T1000 (cell line): ENCODE data around the gene MED31.
"Not testable (repeated sequence)": the region's sequence is repeated elsewhere in the genome, so short reads cannot be mapped to it uniquely, and the experiment has no call there.

Experiments
- DNase-seq: peaks from one replicate; lab custom pipeline; 2025; ENCODE audit warnings: mixed read lengths; lab: John Stamatoyannopoulos, UW

MED31 gene

DNA sequence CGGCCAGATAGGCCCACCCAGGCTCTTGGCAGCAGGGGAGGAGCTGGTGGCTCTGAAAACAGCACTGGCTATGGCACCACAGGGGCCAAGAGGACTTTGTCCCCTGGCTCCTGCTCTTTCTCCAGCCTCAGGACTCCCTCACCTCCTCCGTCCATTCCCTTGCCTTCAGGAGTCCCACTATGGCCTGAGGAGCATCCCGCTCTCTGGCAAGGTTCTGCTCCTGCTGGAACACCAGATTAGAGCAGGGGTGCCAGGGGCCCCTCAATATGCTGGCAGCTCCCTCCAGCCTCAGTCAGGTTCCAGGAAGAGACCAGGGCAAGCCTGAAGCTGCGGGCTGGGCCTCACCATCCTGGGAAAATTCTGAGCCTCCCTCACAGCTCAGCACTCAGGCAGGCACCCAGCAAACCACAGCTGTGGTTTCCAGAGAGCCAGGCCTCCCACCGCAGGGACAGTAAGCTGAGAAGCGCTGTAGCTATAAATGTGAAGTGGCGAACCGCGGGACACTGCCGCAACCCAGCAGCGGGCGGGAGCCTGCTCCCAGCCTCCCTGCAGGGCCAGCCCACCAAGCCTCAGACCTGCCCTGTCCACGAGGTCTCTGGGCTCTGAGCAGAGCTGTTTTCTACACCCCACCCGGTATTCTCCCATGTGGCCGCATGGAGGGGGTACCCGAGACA, 25.9 kb upstream of the MED31 start:
- no peak for DNase-seq

DNA sequence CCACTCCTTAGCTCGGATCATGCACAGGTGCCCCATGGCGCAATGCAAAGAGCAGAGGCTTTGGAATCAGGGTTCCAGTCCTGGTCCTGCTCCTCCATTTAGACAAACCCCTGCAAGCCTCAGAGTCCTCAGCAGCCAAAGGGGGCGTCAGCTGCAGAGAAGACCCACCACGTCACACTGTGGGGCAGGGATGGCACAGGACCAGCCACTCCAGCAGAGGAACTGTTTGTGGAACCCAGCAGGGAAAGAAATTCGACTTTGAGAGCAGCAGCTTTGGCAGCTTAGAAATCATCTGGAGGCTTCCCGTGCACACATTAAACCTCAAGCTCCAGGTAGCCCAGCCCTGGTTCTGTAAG, 25.4 kb upstream of the MED31 start:
- no peak for DNase-seq

DNA sequence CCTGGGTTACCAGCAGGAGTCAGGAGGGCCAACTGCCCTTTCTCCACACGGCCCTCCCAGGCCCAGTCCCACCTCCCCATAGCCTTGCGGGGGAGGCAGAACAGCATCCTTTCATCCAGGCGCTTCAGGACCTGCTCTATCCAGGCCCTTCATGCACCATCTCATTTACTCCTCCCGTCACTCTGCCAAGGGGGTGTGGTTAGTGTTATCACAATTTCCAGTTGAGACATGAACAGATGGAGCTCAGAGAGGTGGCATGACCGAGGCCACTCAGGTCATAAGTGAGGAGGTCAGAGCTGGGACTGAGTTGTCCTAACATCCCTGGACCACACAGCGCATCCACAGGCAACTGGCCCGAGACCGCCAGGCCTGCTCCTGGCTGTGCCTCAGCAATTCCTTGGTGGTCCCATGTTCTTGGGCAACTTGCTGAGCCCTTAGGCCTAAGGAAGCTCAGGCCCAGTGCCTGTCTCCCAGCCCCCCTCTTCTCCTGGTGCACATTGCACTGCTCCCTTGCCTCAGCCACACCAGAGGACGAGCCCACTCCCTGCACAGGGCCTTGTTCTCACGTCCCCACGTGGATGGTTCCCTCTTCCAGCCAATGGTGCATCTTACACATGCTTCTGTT, 23.9 kb upstream of the MED31 start:
- DNase-seq = no peak

DNA sequence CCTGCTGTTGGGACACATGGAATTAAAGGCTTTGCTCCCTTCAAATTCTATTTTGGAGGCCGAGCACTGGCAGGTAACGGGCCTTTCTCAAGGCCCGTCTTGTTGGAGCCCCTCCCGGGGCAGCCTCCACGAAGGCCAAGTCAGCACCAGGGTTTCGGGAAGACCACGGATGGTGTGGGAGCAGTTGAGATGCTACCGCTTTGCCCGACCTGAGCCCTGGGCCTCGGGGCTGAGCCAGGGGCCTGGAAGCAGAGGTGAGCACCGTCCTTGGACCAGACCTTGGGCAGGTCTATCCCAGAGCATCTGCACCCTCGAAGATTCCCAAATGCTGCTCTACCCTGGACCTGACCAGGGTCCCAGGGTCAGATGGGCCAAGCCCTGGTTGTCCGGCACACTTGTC, 23.2 kb upstream of the MED31 start:
- DNase-seq = no peak

DNA sequence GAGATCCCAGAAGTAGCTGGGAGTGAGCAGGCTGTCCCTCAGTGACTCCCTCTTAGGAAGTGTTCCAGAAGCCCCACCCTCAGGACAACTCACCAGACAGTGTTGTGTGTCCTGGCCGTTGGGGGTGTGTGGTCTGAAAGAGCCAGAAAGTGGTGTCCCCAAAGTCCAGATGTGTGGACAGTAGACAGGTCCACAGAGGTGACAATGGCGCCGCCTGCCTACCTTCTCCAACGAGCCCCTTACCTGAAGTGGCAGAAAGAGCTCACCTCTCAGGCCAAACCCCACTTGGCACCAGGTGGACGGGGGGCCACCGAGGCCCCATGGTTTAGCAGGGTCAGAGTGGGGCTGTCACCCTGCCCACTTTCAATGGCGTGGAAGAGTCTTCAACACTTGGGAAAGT, 20.0 kb upstream of the MED31 start:
- DNase-seq = no peak

DNA sequence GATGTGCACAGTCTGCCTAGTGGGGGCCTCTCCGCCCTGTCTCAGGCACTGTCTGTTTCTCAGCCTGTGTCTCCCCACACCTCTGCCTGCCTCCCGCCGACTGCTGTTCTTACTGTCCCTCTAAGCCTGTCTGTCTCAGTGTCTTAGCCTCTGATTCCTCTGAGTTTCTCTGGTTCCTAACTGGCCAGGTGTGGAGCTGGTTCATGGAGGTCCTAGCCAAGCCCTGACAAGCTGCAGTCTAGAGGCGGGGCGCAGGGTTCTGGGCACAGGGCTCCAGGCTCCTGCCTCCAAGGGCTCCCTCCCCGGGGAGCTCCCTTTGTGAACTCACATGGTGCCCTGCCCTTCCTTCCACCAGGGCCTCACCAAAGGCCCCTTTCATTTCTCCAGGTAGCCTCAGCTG, 19.6 kb upstream of the MED31 start:
- DNase-seq = no peak

DNA sequence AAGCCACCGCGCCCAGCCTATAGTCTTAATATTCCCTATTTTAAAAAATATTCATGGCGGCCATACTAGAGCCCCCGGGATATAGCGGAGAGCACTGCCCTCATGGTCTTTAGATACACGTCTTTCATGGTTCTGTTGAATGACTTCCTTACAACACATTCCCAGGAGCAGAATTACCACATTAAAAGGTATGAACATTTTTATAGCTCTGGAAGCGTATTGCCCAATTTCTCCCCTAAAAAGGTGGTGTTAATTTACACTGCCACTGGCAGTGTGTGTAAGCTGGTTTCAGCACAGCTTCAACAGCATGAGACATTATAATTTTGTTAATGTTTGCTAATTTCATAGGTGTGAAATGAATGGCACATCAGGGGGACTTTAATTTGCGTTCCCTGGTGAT, 19.2 kb upstream of the MED31 start:
- DNase-seq = no peak

DNA sequence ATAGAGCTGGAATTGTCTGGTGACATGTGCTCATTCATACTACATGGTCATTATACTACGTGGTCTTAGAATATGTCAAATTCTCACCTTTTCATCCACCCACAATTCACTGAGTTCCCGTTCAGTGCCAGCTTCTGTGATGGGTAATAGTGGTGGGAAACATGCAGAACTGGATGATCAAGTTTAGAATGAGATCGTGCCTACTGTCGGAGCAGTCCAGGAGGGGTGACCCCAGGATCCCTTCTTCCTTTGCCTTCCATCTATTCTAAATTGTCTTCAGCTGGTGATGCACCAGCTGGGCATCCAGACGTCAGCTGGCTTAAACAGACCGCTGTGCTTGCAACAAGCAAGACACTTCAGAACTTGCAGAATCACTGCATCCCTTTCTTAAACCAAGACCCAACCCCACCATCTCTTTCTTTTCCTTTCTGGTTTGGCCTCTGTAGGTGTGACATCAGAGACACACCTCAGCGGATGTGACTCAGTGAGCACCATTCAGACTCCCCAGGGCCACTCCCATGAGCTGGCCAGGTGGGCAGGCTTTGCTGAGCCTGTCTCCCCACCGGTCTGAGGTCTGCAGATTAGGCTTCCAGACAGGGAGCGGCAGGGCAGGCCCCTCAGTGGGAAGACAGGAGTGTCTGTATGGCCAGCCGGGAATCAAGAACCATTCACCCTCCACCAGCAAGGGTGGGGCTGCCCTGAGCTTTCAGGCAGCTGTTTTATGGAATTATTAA, 18.2 kb upstream of the MED31 start:
- no peak for DNase-seq

DNA sequence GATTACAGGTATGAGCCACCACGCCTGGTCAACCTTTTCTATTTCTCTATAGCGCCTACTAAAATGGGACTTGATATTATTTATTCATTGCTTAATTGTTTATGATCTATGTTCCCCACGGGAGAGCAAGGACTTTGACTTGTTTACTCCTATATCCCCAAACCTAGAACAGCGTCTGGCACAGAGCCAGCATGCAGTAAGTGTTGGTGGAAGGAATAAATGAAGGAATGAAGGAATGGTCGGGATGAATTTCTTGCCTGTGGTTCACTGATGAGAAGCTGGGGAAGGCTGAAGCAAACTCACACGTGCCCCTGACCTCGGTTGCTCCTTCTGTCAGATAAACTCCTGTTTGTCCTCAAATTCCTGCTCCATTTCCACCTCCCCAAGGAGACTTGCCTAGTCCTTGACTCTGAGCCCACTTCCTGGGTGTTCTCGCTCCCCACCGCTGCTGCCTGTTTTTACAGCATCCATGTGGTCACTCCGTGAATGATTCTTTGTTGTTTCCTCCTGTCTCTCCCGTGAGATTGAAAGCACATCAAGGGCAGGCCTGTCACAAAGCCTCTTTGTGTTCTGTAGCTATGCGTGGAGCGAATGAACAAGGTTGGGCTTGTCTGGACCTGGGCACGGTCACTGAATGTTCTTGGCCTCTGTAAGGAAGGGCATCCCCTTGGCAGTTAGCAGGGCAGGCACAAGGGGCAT, 17.5 kb upstream of the MED31 start:
- no peak for DNase-seq

DNA sequence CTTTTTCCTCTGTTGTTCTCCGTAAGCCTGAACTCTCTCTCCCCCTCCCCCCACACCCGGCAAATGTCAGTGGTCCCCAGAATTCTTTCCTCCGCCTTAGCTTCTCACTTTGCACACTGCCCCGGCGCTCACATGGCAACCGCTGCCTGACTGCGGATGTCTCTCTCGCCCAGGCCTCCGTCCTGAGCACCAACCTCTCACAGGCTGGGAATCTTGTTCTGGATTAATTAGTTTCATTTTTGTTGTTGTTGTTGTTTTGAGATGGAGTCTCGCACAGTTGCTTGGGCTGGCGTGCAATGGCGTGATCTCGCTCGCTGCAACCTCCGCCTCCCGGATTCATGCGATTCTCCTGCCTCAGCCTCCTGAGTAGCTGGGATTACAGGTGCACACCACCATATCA, 16.8 kb upstream of the MED31 start:
- no peak for DNase-seq

DNA sequence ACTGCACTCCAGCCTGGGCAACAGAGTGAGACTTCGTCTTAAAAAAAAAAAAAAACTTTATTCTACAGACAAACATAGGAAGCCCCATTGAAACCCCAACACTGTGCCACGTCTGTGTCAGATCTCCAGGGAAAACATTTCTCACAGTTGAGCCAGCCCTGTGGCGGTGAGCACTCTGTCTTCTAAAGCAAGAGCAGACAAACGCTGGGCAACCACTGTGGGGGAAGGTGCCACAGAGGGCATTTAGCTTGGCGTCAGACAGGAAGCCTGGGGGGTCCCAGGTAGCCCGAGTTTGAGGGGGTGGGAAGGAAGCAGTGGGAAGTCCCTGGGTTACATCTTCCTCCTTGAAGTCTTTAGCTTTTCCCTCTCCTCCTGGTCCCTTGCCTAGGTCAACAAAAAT, 16.1 kb upstream of the MED31 start:
- no peak for DNase-seq

DNA sequence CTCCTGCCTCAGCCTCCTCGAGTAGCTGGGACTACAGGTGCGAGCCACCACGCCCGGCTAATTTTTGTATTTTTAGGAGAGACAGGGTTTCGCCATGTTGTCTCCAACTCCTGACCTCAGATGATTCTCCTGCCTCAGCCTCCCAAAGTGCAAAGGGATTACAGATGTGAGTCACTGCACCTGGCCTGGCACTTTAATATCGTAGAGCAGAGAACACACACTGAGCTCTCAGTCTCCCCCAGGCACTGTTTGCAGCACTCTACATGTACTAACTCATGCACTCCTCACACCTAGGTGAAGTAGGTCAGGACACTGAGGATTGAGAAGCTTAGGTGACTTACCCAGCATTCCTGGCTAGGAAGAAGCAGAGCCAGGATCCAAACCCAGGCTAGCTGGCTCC, 15.2 kb upstream of the MED31 start:
- DNase-seq = no peak

DNA sequence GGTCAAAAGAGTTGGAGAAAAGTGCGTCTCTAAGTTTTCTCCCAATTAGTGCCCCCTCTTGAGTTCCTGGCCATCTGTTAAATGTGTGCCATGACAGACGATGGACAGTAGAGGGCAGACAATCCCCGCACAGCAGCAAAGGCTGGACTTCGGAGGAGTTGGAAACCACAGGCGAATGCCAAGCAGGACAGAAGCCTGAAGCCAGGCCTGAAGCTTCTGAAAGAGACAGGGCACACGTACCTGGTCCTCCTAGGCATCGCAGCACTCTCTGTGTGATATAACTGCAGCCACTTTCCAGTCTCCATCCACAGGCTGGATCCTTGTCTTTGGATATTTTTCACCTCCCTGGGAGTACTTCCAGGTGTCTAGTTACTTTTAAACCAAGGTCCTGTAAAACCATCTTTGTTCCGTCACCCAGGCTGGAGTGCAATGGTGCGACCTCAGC, 14.7 kb upstream of the MED31 start:
- peak; percentile 62 for DNase-seq

DNA sequence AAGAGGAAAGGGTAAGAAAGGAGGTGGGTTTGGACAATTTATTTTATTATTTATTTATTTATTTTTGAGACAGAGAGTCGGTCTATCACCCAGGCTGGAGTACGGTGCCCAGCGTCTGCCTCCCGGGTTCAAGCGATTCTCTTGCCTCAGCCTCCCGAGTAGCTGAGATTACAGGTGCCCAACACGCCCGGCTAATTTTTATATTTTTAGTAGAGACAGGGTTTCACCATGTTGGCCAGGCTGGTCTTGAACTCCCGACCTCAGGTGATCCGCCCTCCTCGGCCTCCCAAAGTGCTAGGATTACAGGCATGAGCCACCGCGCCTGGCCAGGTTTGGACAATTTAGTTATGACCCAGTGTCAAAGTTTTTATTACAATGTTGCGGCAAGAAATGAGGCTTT, 11.8 kb upstream of the MED31 start:
- DNase-seq = not testable (repeated sequence)

DNA sequence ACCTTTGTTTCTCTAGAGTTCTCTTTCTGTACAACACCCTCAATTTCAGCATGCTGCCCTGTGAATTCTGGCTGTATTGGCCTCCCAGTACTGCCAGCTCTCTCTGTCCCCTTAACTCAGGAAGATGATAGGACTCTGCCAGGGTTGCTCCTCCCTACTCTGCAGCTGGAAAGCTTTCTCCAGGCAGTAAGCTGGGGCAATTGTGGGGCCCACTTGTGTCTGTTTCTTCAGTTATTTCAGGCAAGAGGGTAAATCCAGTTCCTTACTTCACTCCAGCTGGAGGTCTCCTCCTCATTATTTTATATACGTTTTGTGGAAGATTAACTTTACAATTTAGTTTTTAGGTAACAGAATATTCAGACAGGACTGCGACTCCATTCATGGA, 10.1 kb upstream of the MED31 start:
- no peak for DNase-seq

DNA sequence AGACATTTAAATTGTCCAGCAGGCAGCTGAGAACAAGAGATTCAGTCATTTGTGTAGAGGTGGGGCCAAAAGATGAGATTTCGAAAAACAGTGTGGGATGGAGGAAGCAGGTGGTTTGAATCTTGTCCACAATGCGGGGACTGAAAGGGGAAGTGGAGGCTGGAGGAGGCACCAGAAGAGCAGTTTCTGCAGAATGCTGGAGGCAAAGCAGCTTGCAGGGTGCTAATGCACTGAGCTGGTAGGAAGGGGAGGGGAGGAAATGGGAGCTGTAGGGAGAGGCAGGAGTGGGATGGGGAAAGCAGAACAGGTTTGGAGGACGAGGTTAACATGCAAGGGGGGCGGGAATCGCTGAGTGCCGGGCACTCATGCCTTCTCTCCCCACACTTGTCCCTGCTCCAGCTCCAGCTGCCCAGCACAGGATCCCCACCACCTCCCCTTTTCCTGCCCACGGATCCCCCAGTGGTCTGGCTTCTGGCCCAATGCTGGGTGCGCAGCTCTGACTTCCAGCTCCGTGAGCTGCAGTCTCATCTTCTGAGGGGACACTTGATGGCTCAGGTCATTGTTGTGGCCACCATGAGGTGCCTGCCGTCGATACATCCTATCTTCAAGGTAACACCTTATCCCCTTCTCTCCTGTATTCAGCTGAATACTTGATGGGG, 9.5 kb upstream of the MED31 start:
- DNase-seq = no peak

DNA sequence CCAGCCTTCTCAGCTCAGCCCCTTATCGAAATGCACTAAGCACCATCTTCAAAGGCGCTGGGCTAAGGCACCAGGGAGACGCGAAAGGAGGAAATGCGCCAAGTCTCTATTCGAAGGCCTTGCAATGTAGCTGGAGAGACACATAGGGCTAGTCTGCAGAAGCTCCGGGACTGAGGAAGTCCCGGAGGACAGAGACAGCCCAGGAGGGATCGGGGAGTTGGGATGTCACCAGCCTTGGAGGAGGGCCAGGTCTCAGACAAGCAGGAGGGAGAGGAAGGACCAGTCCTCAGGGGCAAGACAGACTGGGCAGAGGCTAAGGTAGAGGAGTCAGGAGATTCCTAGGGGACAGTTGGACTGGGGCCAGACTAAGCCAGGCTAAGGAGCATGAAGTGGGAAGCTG, 8.7 kb upstream of the MED31 start:
- DNase-seq = no peak

DNA sequence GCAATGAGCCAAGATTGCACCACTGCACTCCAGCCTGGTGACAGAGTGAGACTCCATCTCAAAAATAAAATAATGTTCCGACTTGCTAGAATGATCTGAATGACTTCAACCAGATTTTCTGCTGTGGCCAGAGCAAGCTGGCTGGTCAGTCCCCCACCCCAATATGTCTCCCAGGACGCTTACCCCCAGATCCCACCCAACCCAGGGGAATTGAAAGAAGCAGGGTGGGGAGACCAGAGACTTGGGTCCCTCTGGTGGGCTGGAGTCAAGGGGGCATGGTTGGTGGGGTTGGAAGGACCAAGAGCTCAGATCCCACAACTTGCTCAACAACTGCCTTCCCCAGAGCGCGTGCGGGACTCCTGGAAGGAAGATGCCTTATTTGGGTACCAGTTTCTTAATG, 7.0 kb upstream of the MED31 start:
- not testable (repeated sequence) for DNase-seq

DNA sequence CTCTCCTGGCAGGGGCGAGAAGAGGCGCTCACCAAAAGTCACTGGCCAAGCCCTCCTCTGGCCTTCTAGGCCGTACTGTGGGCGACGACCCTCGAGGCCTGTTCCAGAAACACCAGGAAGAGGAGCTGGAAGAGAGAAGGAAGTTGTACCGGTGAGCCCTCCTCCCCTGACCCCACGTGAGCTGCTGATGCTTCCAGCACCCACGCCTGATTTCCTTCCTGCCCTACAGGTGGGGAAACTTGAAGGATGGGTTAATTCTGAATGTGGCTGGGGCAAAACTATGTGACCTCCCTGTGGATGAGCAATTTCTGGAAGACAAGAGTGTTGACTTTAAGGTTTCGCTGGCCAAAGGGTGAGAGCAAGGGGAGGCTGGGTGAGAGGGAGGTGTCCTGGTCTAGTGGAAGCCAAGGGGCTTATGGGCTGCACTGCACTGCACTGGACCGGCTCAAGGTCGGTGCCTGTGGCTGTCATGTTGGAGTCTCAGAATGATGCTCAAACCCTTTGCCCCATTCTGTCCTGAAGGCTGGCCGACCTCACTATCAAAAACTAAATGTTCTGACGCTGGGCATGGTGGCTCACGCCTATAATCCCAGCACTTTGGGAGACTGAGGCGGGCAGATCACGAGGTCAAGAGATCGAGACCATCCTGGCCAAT, 6.4 kb upstream of the MED31 start:
- DNase-seq = no peak

DNA sequence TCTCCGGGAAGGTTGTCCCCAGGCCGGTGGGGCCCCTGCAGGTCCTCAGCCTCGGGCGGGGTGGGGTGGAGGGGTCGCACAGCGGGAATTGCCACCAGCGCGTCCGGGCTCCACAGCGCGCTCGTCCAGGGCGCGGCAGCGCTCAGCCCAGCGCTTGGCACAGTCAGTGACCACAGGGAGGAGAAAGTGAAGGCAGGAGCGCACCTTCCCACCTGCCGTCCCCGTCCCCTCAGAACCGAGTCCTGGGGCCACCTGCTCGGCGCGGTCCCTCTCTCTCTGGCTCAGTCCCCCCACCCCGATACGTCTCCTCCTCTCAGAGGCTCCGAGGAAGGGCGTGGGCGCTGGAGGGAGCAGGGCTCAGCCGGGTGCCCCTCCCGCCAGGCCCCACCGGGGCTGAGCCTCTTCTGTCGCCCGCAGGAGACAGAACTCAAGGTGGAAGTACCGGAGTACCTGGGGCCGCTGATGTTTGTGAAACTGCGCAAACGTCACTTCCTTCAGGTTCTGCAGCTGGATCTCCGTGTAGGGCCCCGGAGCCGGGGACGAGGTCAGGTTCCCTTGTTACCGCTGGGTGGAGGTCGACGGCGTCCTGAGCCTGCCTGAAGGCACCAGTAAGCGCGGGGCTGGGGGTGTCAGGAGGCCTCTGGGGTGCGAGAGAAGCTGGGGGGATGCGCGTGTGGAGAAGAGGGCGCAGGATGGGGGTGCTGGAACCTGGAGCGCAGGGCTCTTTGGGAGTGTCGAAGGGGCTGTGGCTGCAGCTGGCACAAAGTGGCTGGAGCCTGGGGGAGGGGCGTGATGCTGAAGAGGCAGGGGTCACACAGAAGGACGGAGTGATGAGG, 5.6 kb upstream of the MED31 start:
- not testable (repeated sequence) for DNase-seq
